ENCODE results near the gene NTM. TPM values are rescaled to one million over a fixed set of nuclear protein-coding genes. Genes with fewer than 3 reads are reported as not detected.
A peak's percentile ranks its signal among the peaks of the same experiment; 100 is the strongest.

NTM gene
- total and polyA plus RNA-seq, 2 donors from 2014 or later = 0.92 to 10.3 TPM

GRCh38 chr11:132205006-132205405, 834.6 kb downstream of the NTM start:
- intact Hi-C loops (cut with DNase I) = no loop called here
- FAIRE-seq = no peak
- no peak for DNase-seq

GRCh38 chr11:132205496-132205895, 835.1 kb downstream of the NTM start:
- Histone ChIP-seq H3K27me3 (ENCODE audit: control insufficient read depth, insufficient read depth, low read length) (no peaks in the 10 kb centered on the region), H3K4me1 (ENCODE audit: control insufficient read depth in 2 of 3, insufficient read depth in 2 of 3, low read depth in 1 of 3, low read length in 3 of 3) (no peaks in the 10 kb centered on the region), H3K9me3 (ENCODE audit: control insufficient read depth in 2 of 3, insufficient read depth in 1 of 3, low read length in 3 of 3) (no peaks in the 10 kb centered on the region), H3K9ac (ENCODE audit: low read length in 3 of 3) (no peak overlapping the region), H3K4me3 (ENCODE audit: low read length in 3 of 3) (no peak overlapping the region), H3K36me3 (ENCODE audit: control insufficient read depth in 2 of 3, insufficient read depth in 3 of 3, low read length in 3 of 3) (no peaks in the 10 kb centered on the region), H3K27ac (ENCODE audit: low read depth in 2 of 2, low read length in 2 of 2) (no peak overlapping the region)
- TF ChIP-seq CTCF (IDR thresholded peaks at IDR 0.05; ENCODE audit: borderline replicate concordance, extremely low read depth, insufficient read depth) = no peak
- no peak for FAIRE-seq
- DNase-seq = no peak
- intact Hi-C loops (cut with DNase I) = no loop called here

More at GRCh38 chr11:132205006-132205405, 834.6 kb downstream of the NTM start:
- H3K9me3 ChIP-seq (ENCODE audit: control insufficient read depth in 2 of 3, insufficient read depth in 1 of 3, low read length in 3 of 3) = no peaks in the 10 kb centered on the region
- H3K27me3 ChIP-seq (ENCODE audit: control insufficient read depth, insufficient read depth, low read length) = no peaks in the 10 kb centered on the region
- TF ChIP-seq CTCF (IDR thresholded peaks at IDR 0.05; ENCODE audit: borderline replicate concordance, extremely low read depth, insufficient read depth) = no peak
- H3K9ac ChIP-seq (ENCODE audit: low read length in 3 of 3) = no peak overlapping the region
- H3K4me1 ChIP-seq (ENCODE audit: control insufficient read depth in 2 of 3, insufficient read depth in 2 of 3, low read depth in 1 of 3, low read length in 3 of 3) = no peaks in the 10 kb centered on the region
- no peaks in the 10 kb centered on the region for H3K36me3 ChIP-seq (ENCODE audit: control insufficient read depth in 2 of 3, insufficient read depth in 3 of 3, low read length in 3 of 3)
- H3K4me3 ChIP-seq (ENCODE audit: low read length in 3 of 3) = no peak overlapping the region
- no peak overlapping the region for H3K27ac ChIP-seq (ENCODE audit: low read depth in 2 of 2, low read length in 2 of 2)

GRCh38 chr11:132206993-132207392, 836.6 kb downstream of the NTM start:
- no peaks in the 10 kb centered on the region for H3K4me1 ChIP-seq (ENCODE audit: control insufficient read depth in 2 of 3, insufficient read depth in 2 of 3, low read depth in 1 of 3, low read length in 3 of 3)
- no peaks in the 10 kb centered on the region for H3K9me3 ChIP-seq (ENCODE audit: control insufficient read depth in 2 of 3, insufficient read depth in 1 of 3, low read length in 3 of 3)
- no peak for DNase-seq
- intact Hi-C loops (cut with DNase I) = no loop called here
- no peaks in the 10 kb centered on the region for H3K27me3 ChIP-seq (ENCODE audit: control insufficient read depth, insufficient read depth, low read length)
- no peak overlapping the region for H3K27ac ChIP-seq (ENCODE audit: low read depth in 2 of 2, low read length in 2 of 2)
- H3K36me3 ChIP-seq (ENCODE audit: control insufficient read depth in 2 of 3, insufficient read depth in 3 of 3, low read length in 3 of 3) = no peaks in the 10 kb centered on the region
- TF ChIP-seq CTCF (IDR thresholded peaks at IDR 0.05; ENCODE audit: borderline replicate concordance, extremely low read depth, insufficient read depth) = no peak
- no peak overlapping the region for H3K4me3 ChIP-seq (ENCODE audit: low read length in 3 of 3)
- H3K9ac ChIP-seq (ENCODE audit: low read length in 3 of 3) = no peak overlapping the region
- FAIRE-seq = no peak

GRCh38 chr11:132208477-132209055, 838.2 kb downstream of the NTM start:
- H3K27me3 ChIP-seq (ENCODE audit: control insufficient read depth, insufficient read depth, low read length) = no peaks in the 10 kb centered on the region
- FAIRE-seq (no peak), DNase-seq (peak in 1 of 5 donors; percentile 7)
- TF ChIP-seq CTCF (IDR thresholded peaks at IDR 0.05; ENCODE audit: borderline replicate concordance, extremely low read depth, insufficient read depth) = no peak
- H3K36me3 ChIP-seq (ENCODE audit: control insufficient read depth in 2 of 3, insufficient read depth in 3 of 3, low read length in 3 of 3) = no peaks in the 10 kb centered on the region
- intact Hi-C loops (cut with DNase I) = no loop called here
- no peaks in the 10 kb centered on the region for H3K9me3 ChIP-seq (ENCODE audit: control insufficient read depth in 2 of 3, insufficient read depth in 1 of 3, low read length in 3 of 3)
- no peak overlapping the region for H3K4me3 ChIP-seq (ENCODE audit: low read length in 3 of 3)
- H3K27ac ChIP-seq (ENCODE audit: low read depth in 2 of 2, low read length in 2 of 2) = no peak overlapping the region
- H3K4me1 ChIP-seq (ENCODE audit: control insufficient read depth in 2 of 3, insufficient read depth in 2 of 3, low read depth in 1 of 3, low read length in 3 of 3) = no peaks in the 10 kb centered on the region
- H3K9ac ChIP-seq (ENCODE audit: low read length in 3 of 3) = no peak overlapping the region
